Fibroblast of lung (primary cell): Measurements from ENCODE around the gene CRELD2.

ENCODE experiments used
- EZH2 ChIP-seq: IDR thresholded peaks from 2 replicates; pipeline ENCODE4 v1.5.1; 2012; ENCODE audit warnings: low read length, control low read depth, mild to moderate bottlenecking; ENCODE audit errors: missing control alignments
- TF ChIP-seq, protein P1 (sequence below), 2 donors: IDR thresholded peaks in 1 of 2; conservative IDR thresholded peaks in 1 of 2; 1 replicate in 1 of 2; 2 replicates in 1 of 2; pipeline ENCODE4 v1.5.1; 2011 to 2012; ENCODE audit warnings: low read length in 2 of 2, control low read depth in 1 of 2, inconsistent platforms in 1 of 2, low read depth in 1 of 2, mild to moderate bottlenecking in 1 of 2

DNA sequence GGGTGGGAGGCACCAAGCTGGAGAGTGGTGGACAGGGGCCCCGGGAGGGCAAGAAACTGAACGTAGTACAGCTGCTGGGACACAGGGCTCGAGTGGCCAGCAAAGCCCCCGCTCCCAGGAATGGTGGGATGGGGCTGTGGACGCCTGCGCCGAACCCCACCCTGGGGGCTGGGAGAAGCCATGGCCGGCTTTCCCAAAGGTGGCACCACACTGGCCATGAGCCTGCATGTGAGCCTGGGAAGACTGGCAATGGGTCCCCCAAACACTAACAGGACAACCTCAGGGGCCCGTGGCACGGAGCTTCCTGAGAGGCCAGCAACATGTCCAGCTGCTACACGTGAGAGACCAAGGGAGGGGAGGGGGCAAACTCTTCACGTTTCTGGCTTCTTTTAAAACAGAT lies 4.2 kb upstream of the CRELD2 start:
- TF ChIP-seq, protein P1, sequence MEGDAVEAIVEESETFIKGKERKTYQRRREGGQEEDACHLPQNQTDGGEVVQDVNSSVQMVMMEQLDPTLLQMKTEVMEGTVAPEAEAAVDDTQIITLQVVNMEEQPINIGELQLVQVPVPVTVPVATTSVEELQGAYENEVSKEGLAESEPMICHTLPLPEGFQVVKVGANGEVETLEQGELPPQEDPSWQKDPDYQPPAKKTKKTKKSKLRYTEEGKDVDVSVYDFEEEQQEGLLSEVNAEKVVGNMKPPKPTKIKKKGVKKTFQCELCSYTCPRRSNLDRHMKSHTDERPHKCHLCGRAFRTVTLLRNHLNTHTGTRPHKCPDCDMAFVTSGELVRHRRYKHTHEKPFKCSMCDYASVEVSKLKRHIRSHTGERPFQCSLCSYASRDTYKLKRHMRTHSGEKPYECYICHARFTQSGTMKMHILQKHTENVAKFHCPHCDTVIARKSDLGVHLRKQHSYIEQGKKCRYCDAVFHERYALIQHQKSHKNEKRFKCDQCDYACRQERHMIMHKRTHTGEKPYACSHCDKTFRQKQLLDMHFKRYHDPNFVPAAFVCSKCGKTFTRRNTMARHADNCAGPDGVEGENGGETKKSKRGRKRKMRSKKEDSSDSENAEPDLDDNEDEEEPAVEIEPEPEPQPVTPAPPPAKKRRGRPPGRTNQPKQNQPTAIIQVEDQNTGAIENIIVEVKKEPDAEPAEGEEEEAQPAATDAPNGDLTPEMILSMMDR (conservative IDR thresholded peaks at IDR 0.05 in 1 of 2, IDR thresholded peaks at IDR 0.05 in 1 of 2; ENCODE audit: low read depth in 1 of 2, low read length in 2 of 2), result no peak
- TF ChIP-seq EZH2, result no peak
